ENCODE data around the gene MGA. TPM values are rescaled to one million over a fixed set of nuclear protein-coding genes. Genes with fewer than 3 reads are reported as not detected.

MGA gene
- total and polyA plus RNA-seq, 2 donors (not counting 3 experiments of a cell fraction or from before 2014, with no cell fraction given): 4.1 to 36.5 TPM

- intact Hi-C loops (cut with micrococcal nuclease) (no loop called here), dilution Hi-C loops (cut with MboI; ENCODE audit: extremely low pct_ligation_motif_present, low sequenced_read_pairs) (no loop called here)
- DNase-seq (ENCODE audit: low read depth, low spot score) (no peak), FAIRE-seq (no peak)
- no peaks in the 10 kb centered on the region for H3K9me3 ChIP-seq (replicated peaks; ENCODE audit: control insufficient read depth, insufficient read depth, low read length)
- H3K4me1 ChIP-seq (ENCODE audit: control insufficient read depth, extremely low read depth, insufficient read depth, low read length): no peaks in the 10 kb centered on the region
- no peak for TF ChIP-seq FOS (IDR thresholded peaks at IDR 0.05; ENCODE audit: borderline replicate concordance, insufficient read depth, low read length)
- TF ChIP-seq POLR2AphosphoS5 (IDR thresholded peaks at IDR 0.05; ENCODE audit: insufficient read depth, low read depth, low read length): no peak
- no peak for TF ChIP-seq POLR2A (IDR thresholded peaks at IDR 0.05; ENCODE audit: low read depth, low read length)
- TF ChIP-seq JUN (IDR thresholded peaks at IDR 0.05; ENCODE audit: borderline replicate concordance, insufficient read depth, insufficient read length, low read depth): no peak
- TF ChIP-seq, protein P1, sequence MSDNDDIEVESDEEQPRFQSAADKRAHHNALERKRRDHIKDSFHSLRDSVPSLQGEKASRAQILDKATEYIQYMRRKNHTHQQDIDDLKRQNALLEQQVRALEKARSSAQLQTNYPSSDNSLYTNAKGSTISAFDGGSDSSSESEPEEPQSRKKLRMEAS (IDR thresholded peaks at IDR 0.05; ENCODE audit: insufficient read depth, insufficient read length): no peak
- TF ChIP-seq MYC (IDR thresholded peaks at IDR 0.05; ENCODE audit: low read depth, low read length): no peak
- TF ChIP-seq EZH2 (IDR thresholded peaks at IDR 0.05; ENCODE audit: borderline replicate concordance, low read depth, low read length, severe bottlenecking): no peak
- H2AFZ ChIP-seq (ENCODE audit: low read depth, low read length): no peak overlapping the region
- H4K20me1 ChIP-seq (replicated peaks; ENCODE audit: control insufficient read depth, extremely low read depth, insufficient read depth, low read length): no peaks in the 10 kb centered on the region
- H3K9me1 ChIP-seq (replicated peaks; ENCODE audit: control insufficient read depth, extremely low read depth, insufficient read depth, low read length): no peaks in the 10 kb centered on the region
- no TSS peak for BruUV-seq (replicated peaks)
- POLR2A ChIA-PET: no interaction called here
- H3K4me3 ChIP-seq (replicated peaks in 1 of 3; ENCODE audit: insufficient read depth in 1 of 3, low read depth in 1 of 3, low read length in 3 of 3): no peak overlapping the region
- no peaks in the 10 kb centered on the region for H3K36me3 ChIP-seq (ENCODE audit: control insufficient read depth in 2 of 2, extremely low read depth in 1 of 2, insufficient read depth in 2 of 2, low read length in 2 of 2)
- H3K27ac ChIP-seq (ENCODE audit: insufficient read depth, low read depth, low read length): no peak overlapping the region
- no peak overlapping the region for H3K4me2 ChIP-seq (ENCODE audit: insufficient read depth, low read length)
- H3K27me3 ChIP-seq (ENCODE audit: control insufficient read depth in 2 of 2, insufficient read depth in 2 of 2, low read length in 2 of 2): no peaks in the 10 kb centered on the region
- no peak overlapping the region for H3K9ac ChIP-seq (replicated peaks; ENCODE audit: extremely low read depth, insufficient read depth, low read length)
- CTCF ChIA-PET: interaction anchor here (2.3 kb wide), 1 partner anchor 17 kb away, joined by 7 read pairs; no protein-coding TSS in a partner anchor
- no peaks in the 10 kb centered on the region for H3K79me2 ChIP-seq (ENCODE audit: control insufficient read depth, insufficient read depth, low read length)
Measured at GRCh38 chr15:41648097-41648496, 12.1 kb upstream of the MGA start.

GRCh38 chr15:41648770-41649169 lies 11.4 kb upstream of the MGA start:
- Histone ChIP-seq H3K4me2 (ENCODE audit: insufficient read depth, low read length) (no peak overlapping the region), H3K9me1 (replicated peaks; ENCODE audit: control insufficient read depth, extremely low read depth, insufficient read depth, low read length) (no peaks in the 10 kb centered on the region), H3K4me1 (ENCODE audit: control insufficient read depth, extremely low read depth, insufficient read depth, low read length) (no peaks in the 10 kb centered on the region), H3K27ac (ENCODE audit: insufficient read depth, low read depth, low read length) (no peak overlapping the region), H4K20me1 (replicated peaks; ENCODE audit: control insufficient read depth, extremely low read depth, insufficient read depth, low read length) (no peaks in the 10 kb centered on the region), H3K36me3 (ENCODE audit: control insufficient read depth in 2 of 2, extremely low read depth in 1 of 2, insufficient read depth in 2 of 2, low read length in 2 of 2) (no peaks in the 10 kb centered on the region), H3K9me3 (replicated peaks; ENCODE audit: control insufficient read depth, insufficient read depth, low read length) (no peaks in the 10 kb centered on the region), H3K79me2 (ENCODE audit: control insufficient read depth, insufficient read depth, low read length) (no peaks in the 10 kb centered on the region), H2AFZ (ENCODE audit: low read depth, low read length) (no peak overlapping the region), H3K27me3 (ENCODE audit: control insufficient read depth in 2 of 2, insufficient read depth in 2 of 2, low read length in 2 of 2) (no peaks in the 10 kb centered on the region), H3K9ac (replicated peaks; ENCODE audit: extremely low read depth, insufficient read depth, low read length) (no peak overlapping the region), H3K4me3 (replicated peaks in 1 of 3; ENCODE audit: insufficient read depth in 1 of 3, low read depth in 1 of 3, low read length in 3 of 3) (no peak overlapping the region)
- no TSS peak for BruUV-seq (replicated peaks)
- ChIA-PET CTCF (interaction anchor here (1.3 kb wide), 1 partner anchor 16 kb away, joined by 3 read pairs; no protein-coding TSS in a partner anchor), POLR2A (no interaction called here)
- TF ChIP-seq FOS (IDR thresholded peaks at IDR 0.05; ENCODE audit: borderline replicate concordance, insufficient read depth, low read length): no peak
- no peak for TF ChIP-seq POLR2AphosphoS5 (IDR thresholded peaks at IDR 0.05; ENCODE audit: insufficient read depth, low read depth, low read length)
- TF ChIP-seq, protein P2, sequence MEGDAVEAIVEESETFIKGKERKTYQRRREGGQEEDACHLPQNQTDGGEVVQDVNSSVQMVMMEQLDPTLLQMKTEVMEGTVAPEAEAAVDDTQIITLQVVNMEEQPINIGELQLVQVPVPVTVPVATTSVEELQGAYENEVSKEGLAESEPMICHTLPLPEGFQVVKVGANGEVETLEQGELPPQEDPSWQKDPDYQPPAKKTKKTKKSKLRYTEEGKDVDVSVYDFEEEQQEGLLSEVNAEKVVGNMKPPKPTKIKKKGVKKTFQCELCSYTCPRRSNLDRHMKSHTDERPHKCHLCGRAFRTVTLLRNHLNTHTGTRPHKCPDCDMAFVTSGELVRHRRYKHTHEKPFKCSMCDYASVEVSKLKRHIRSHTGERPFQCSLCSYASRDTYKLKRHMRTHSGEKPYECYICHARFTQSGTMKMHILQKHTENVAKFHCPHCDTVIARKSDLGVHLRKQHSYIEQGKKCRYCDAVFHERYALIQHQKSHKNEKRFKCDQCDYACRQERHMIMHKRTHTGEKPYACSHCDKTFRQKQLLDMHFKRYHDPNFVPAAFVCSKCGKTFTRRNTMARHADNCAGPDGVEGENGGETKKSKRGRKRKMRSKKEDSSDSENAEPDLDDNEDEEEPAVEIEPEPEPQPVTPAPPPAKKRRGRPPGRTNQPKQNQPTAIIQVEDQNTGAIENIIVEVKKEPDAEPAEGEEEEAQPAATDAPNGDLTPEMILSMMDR (IDR thresholded peaks at IDR 0.05; ENCODE audit: extremely low read depth in 1 of 2, insufficient read depth in 1 of 2, low read depth in 1 of 2, low read length in 2 of 2): no peak
- no peak for TF ChIP-seq EZH2 (IDR thresholded peaks at IDR 0.05; ENCODE audit: borderline replicate concordance, low read depth, low read length, severe bottlenecking)
- no peak for TF ChIP-seq JUN (IDR thresholded peaks at IDR 0.05; ENCODE audit: borderline replicate concordance, insufficient read depth, insufficient read length, low read depth)
- TF ChIP-seq, protein P1 (IDR thresholded peaks at IDR 0.05; ENCODE audit: insufficient read depth, insufficient read length): no peak
- TF ChIP-seq GATA2 (IDR thresholded peaks at IDR 0.05; ENCODE audit: insufficient read depth, insufficient read length, low read depth, low read length): no peak
- no peak for TF ChIP-seq POLR2A (IDR thresholded peaks at IDR 0.05; ENCODE audit: low read depth, low read length)
- no peak for TF ChIP-seq MYC (IDR thresholded peaks at IDR 0.05; ENCODE audit: low read depth, low read length)
- DNase-seq (ENCODE audit: low read depth, low spot score): no peak
- no peak for FAIRE-seq
- intact Hi-C loops (cut with micrococcal nuclease) (no loop called here), dilution Hi-C loops (cut with MboI; ENCODE audit: extremely low pct_ligation_motif_present, low sequenced_read_pairs) (no loop called here)

Data from endothelial cell of umbilical vein (primary cell).